GM18505 (cell line): Measurements from ENCODE around the gene GPT2.
"Not testable (repeated sequence)": the region's sequence is repeated elsewhere in the genome, so short reads cannot be mapped to it uniquely, and the experiment has no call there.

Experiments
- ATAC-seq: cut with Tn5 transposase; IDR thresholded peaks from one replicate; pipeline ENCODE4 v1.9.1; 2021; ENCODE audit not compliant: unreplicated experiment
- POLR2A ChIP-seq: IDR thresholded peaks from 4 replicates; pipeline ENCODE4 v1.6.1; 2011; ENCODE audit warnings: borderline replicate concordance; ENCODE audit not compliant: insufficient read depth, insufficient read length; ENCODE audit errors: extremely low read depth

GPT2 gene

GRCh38 chr16:46852130-46852529 lies 32.0 kb upstream of the GPT2 start:
- ATAC-seq: no peak

GRCh38 chr16:46853713-46854443 lies 30.3 kb upstream of the GPT2 start:
- TF ChIP-seq POLR2A: no peak
- ATAC-seq: peak; percentile 48

More at GRCh38 chr16:46852130-46852529, 32.0 kb upstream of the GPT2 start:
- no peak for TF ChIP-seq POLR2A

- ATAC-seq: no peak
- no peak for TF ChIP-seq POLR2A
Observed at GRCh38 chr16:46854846-46855245, 29.3 kb upstream of the GPT2 start.

- TF ChIP-seq POLR2A: no peak
- ATAC-seq: no peak
Observed at GRCh38 chr16:46855389-46855788, 28.8 kb upstream of the GPT2 start.

GRCh38 chr16:46857368-46857945 lies 26.7 kb upstream of the GPT2 start:
- no peak for ATAC-seq
- TF ChIP-seq POLR2A: no peak

GRCh38 chr16:46858151-46858550 lies 26.0 kb upstream of the GPT2 start:
- no peak for ATAC-seq
- TF ChIP-seq POLR2A: no peak

GRCh38 chr16:46859719-46860152 lies 24.4 kb upstream of the GPT2 start:
- no peak for ATAC-seq
- no peak for TF ChIP-seq POLR2A

- TF ChIP-seq POLR2A: no peak
- no peak for ATAC-seq
Observed at GRCh38 chr16:46862555-46863447, 21.4 kb upstream of the GPT2 start.

- no peak for ATAC-seq
- no peak for TF ChIP-seq POLR2A
Observed at GRCh38 chr16:46866286-46866685, 17.9 kb upstream of the GPT2 start.

GRCh38 chr16:46867486-46867885 lies 16.7 kb upstream of the GPT2 start:
- not testable (repeated sequence) for ATAC-seq

GRCh38 chr16:46868891-46869290 lies 15.3 kb upstream of the GPT2 start:
- ATAC-seq: not testable (repeated sequence)

GRCh38 chr16:46871597-46871996 lies 12.6 kb upstream of the GPT2 start:
- no peak for ATAC-seq
- no peak for TF ChIP-seq POLR2A

- no peak for ATAC-seq
- TF ChIP-seq POLR2A: no peak
Observed at GRCh38 chr16:46873201-46873600, 11.0 kb upstream of the GPT2 start.

GRCh38 chr16:46875243-46875642 lies 8.9 kb upstream of the GPT2 start:
- TF ChIP-seq POLR2A: no peak

More at GRCh38 chr16:46875243-46875642, 8.9 kb upstream of the GPT2 start:
- ATAC-seq: no peak
